CD4-positive, alpha-beta T cell treated with Interleukin-2 at 100 ng/mL for 4 hours (primary cell): ENCODE results near the gene STK11.

Source experiments
- DNase-seq: peaks from one replicate; pipeline ENCODE4 v3.0.0-alpha.2; 2020; ENCODE audit warnings: low spot score

Gene STK11

GRCh38 chr19:1273263-1274041 lies 67.9 kb downstream of the STK11 start:
- DNase-seq = no peak

- no peak for DNase-seq
Observed at GRCh38 chr19:1274081-1274851, 68.7 kb downstream of the STK11 start.

- no peak for DNase-seq
Observed at GRCh38 chr19:1274852-1275259, 69.3 kb downstream of the STK11 start.

- DNase-seq = peak; percentile 95
Observed at GRCh38 chr19:1275260-1275975, 69.8 kb downstream of the STK11 start, which contains the start of gene FAM174C. Gene FAM174C (plus strand): TSS chr19:1275530. CDS start chr19:1275550, 20 bp downstream.

GRCh38 chr19:1275976-1276627 lies 70.5 kb downstream of the STK11 start:
- DNase-seq = no peak

- DNase-seq = peak; percentile 27
Observed at GRCh38 chr19:1276628-1277022, 71.0 kb downstream of the STK11 start.

GRCh38 chr19:1277061-1277460 lies 71.5 kb downstream of the STK11 start:
- DNase-seq = no peak
